ENCODE results near the gene CD151.

The CD151 gene

DNA sequence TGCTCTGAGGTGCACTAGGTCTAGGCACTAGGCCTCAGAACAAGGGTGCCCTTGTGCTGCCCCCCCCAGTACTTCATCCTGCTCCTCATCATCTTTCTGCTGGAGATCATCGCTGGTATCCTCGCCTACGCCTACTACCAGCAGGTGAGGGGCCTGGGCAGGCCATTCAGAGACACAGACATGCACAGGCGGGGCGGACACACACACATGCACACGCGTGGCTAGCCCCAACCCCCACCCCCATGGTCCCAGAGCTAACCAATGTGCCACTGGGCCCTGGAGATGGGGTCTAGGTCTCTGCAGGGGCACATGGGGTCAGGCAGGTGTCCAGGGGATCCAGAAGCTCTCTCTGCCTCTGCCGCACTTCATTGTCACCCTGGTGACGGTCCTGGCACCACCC lies 3.9 kb downstream of the CD151 start:
- no peak overlapping the region for H3K4me3 ChIP-seq (ENCODE audit: low read depth, low read length)
- TF ChIP-seq, protein P1, sequence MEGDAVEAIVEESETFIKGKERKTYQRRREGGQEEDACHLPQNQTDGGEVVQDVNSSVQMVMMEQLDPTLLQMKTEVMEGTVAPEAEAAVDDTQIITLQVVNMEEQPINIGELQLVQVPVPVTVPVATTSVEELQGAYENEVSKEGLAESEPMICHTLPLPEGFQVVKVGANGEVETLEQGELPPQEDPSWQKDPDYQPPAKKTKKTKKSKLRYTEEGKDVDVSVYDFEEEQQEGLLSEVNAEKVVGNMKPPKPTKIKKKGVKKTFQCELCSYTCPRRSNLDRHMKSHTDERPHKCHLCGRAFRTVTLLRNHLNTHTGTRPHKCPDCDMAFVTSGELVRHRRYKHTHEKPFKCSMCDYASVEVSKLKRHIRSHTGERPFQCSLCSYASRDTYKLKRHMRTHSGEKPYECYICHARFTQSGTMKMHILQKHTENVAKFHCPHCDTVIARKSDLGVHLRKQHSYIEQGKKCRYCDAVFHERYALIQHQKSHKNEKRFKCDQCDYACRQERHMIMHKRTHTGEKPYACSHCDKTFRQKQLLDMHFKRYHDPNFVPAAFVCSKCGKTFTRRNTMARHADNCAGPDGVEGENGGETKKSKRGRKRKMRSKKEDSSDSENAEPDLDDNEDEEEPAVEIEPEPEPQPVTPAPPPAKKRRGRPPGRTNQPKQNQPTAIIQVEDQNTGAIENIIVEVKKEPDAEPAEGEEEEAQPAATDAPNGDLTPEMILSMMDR (IDR thresholded peaks at IDR 0.05; ENCODE audit: borderline replicate concordance, insufficient read depth, low read depth, low read length) = no peak

DNA sequence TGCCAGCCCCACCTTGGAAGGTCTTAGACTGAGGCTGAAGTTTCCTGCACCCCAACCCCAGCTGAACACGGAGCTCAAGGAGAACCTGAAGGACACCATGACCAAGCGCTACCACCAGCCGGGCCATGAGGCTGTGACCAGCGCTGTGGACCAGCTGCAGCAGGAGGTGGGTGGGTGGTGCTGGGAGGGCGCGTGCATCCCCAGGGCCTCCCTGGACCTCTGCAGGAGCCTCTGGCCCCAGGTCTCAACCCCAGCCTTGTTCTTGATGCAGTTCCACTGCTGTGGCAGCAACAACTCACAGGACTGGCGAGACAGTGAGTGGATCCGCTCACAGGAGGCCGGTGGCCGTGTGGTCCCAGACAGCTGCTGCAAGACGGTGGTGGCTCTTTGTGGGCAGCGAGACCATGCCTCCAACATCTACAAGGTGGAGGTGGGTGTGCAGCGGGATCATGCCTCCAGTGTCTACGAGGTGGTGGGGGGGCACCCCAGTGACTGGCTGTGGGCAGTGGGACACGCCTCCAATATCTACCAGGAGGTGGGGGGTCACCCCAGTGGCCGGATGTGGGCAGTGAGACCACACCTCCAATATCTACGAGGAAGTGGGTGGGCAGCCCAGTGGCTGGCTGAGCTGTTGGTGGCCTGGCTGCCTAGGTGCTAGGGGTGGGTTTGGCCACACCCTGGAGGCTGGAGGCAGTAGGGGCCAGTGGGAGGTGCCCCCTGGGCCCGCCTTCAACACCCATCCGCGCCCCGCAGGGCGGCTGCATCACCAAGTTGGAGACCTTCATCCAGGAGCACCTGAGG lies 4.6 kb downstream of the CD151 start:
- TF ChIP-seq, protein P1 (IDR thresholded peaks at IDR 0.05; ENCODE audit: borderline replicate concordance, insufficient read depth, low read depth, low read length) = no peak
- H3K4me3 ChIP-seq (ENCODE audit: low read depth, low read length) = no peak overlapping the region

DNA sequence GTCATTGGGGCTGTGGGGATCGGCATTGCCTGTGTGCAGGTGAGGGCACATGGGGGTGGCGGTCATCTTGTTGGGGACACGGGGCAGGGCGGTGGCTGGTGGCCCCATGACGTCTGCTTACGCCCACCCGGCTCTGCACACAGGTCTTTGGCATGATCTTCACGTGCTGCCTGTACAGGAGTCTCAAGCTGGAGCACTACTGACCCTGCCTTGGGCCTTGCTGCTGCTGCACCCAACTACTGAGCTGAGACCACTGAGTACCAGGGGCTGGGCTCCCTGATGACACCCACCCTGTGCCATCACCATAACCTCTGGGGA lies 5.2 kb downstream of the CD151 start:
- H3K4me3 ChIP-seq (ENCODE audit: low read depth, low read length) = no peak overlapping the region

GRCh38 chr11:838441-839279 lies 5.9 kb downstream of the CD151 start:
- H3K4me3 ChIP-seq (ENCODE audit: low read depth, low read length) = no peak overlapping the region
- TF ChIP-seq, protein P1 (IDR thresholded peaks at IDR 0.05; ENCODE audit: borderline replicate concordance, insufficient read depth, low read depth, low read length) = 0 out of 2 replicates have a peak, but pooled peaks have one; percentile 26

More for the DNA sequence above, 5.2 kb downstream of the CD151 start:
- TF ChIP-seq, protein P1 (IDR thresholded peaks at IDR 0.05; ENCODE audit: borderline replicate concordance, insufficient read depth, low read depth, low read length) = no peak

DNA sequence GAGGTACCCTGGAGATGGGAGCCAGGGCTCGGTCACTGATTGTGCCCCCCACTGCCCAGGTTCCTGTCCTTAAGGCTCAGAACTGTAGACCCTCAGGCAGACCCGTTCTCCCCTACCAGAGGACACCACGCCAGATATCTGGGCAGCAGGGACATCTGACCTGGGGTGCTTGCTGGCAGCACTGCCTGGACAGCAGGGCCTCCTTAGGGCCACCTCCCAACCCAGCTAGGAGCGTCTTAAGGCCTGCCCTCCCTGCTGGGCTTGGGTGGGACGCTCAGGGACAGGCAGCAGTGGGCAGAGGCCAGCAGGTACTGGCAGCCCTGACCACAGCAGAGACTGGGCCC lies 6.5 kb downstream of the CD151 start:
- H3K4me3 ChIP-seq (ENCODE audit: low read depth, low read length) = no peak overlapping the region
- TF ChIP-seq, protein P1 (IDR thresholded peaks at IDR 0.05; ENCODE audit: borderline replicate concordance, insufficient read depth, low read depth, low read length) = no peak

- no peak overlapping the region for H3K4me3 ChIP-seq (ENCODE audit: low read depth, low read length)
- TF ChIP-seq, protein P1 (IDR thresholded peaks at IDR 0.05; ENCODE audit: borderline replicate concordance, insufficient read depth, low read depth, low read length) = peak; percentile 30; the same call in 1 of the 2 replicates
Measured at GRCh38 chr11:839875-840617, 7.3 kb downstream of the CD151 start.

Measured in GM12875 (cell line).